ENCODE results near the gene CELSR1.
"Not testable (repeated sequence)": the region's sequence is repeated elsewhere in the genome, so short reads cannot be mapped to it uniquely, and the experiment has no call there.

The CELSR1 gene

GRCh38 chr22:46315976-46316375 is 221.4 kb downstream of the CELSR1 start:
- DNase-seq = no peak

GRCh38 chr22:46312848-46313247 is 224.6 kb downstream of the CELSR1 start:
- not testable (repeated sequence) for DNase-seq

- DNase-seq = no peak
These were observed 225.4 kb downstream of the CELSR1 start for GRCh38 chr22:46312056-46312455.

Data from effector CD4-positive, alpha-beta T cell (primary cell).